ENCODE measurements around the gene FBXO47.

The FBXO47 gene

GRCh38 chr17:38889745-38890409, 77.3 kb downstream of the FBXO47 start:
- no peak for DNase-seq (ENCODE audit: low read depth)
- TF ChIP-seq CTCF (IDR thresholded peaks at IDR 0.05; ENCODE audit: low read depth, low read length, missing control alignments) = no peak
- H3K4me3 ChIP-seq (ENCODE audit: low read depth, low read length) = no peak overlapping the region

GRCh38 chr17:38888842-38889241, 78.4 kb downstream of the FBXO47 start:
- no peak overlapping the region for H3K4me3 ChIP-seq (ENCODE audit: low read depth, low read length)
- no peak for DNase-seq (ENCODE audit: low read depth)
- no peak for TF ChIP-seq CTCF (IDR thresholded peaks at IDR 0.05; ENCODE audit: low read depth, low read length, missing control alignments)

- no peak for TF ChIP-seq CTCF (IDR thresholded peaks at IDR 0.05; ENCODE audit: low read depth, low read length, missing control alignments)
- no peak for DNase-seq (ENCODE audit: low read depth)
- no peak overlapping the region for H3K4me3 ChIP-seq (ENCODE audit: low read depth, low read length)
Measured at GRCh38 chr17:38886643-38887010, 80.6 kb downstream of the FBXO47 start.

All from GM12864 (cell line).